HepG2 (cell line): ENCODE results near the gene FAM131C. TPM values are rescaled to one million over a fixed set of nuclear protein-coding genes. Genes with fewer than 3 reads are reported as not detected.

ENCODE experiments used
- ARNTL ChIP-seq: sonication (generic); formaldehyde crosslinking; IDR thresholded peaks from 2 replicates; pipeline ENCODE4 v1.4.0; 2020; ENCODE audit warnings: mild to moderate bottlenecking, missing genetic modification reagents
- CREB1 ChIP-seq, 2 experiments: fragments of 450-650 bp in 1 of 2; IDR thresholded peaks; 2 replicates each; pipeline ENCODE4 v1.6.1; 2016 to 2017; ENCODE audit warnings: control low read depth in 1 of 2, mild to moderate bottlenecking in 1 of 2, missing compliant biosample characterization in 1 of 2, missing genetic modification characterization in 1 of 2
- CREM ChIP-seq, 2 experiments: sonication (generic) in 1 of 2; formaldehyde crosslinking in 1 of 2; IDR thresholded peaks; 2 replicates each; pipeline versions ENCODE4 v1.4.0 to v1.6.1; 2016 to 2020; ENCODE audit warnings: antibody characterized with exemption in 1 of 2, mild to moderate bottlenecking in 1 of 2, missing genetic modification reagents in 1 of 2
- DNMT3B ChIP-seq: conservative IDR thresholded peaks from 2 replicates; pipeline ENCODE4 v1.6.1; 2016; ENCODE audit warnings: missing biosample characterization, control low read depth
- EHMT2 ChIP-seq: fragments of 200-600 bp; sonication (generic); IDR thresholded peaks from 2 replicates; pipeline ENCODE4 v1.7.0; 2017; ENCODE audit warnings: antibody characterized with exemption, low read depth, low read length, borderline replicate concordance
- FOXK1 ChIP-seq: sonication (generic); formaldehyde crosslinking; IDR thresholded peaks from 2 replicates; pipeline ENCODE4 v1.4.0; 2020; ENCODE audit warnings: low read depth, missing genetic modification reagents, borderline replicate concordance
- HIVEP1 ChIP-seq: sonication (generic); formaldehyde crosslinking; IDR thresholded peaks from 2 replicates; pipeline ENCODE4 v1.4.0; 2020; ENCODE audit warnings: mild to moderate bottlenecking, missing genetic modification reagents
- HMG20A ChIP-seq: IDR thresholded peaks from 2 replicates; pipeline ENCODE4 v1.6.1; 2016; ENCODE audit warnings: borderline replicate concordance
- MED13 ChIP-seq: sonication (generic); formaldehyde crosslinking; IDR thresholded peaks from 2 replicates; pipeline ENCODE4 v1.5.0; 2020; ENCODE audit warnings: missing genetic modification reagents
- MTA3 ChIP-seq: sonication (generic); formaldehyde crosslinking; IDR thresholded peaks from 2 replicates; pipeline ENCODE4 v1.4.0; 2020; ENCODE audit warnings: missing genetic modification reagents
- NR0B2 ChIP-seq: sonication (generic); formaldehyde crosslinking; IDR thresholded peaks from 2 replicates; pipeline ENCODE4 v1.4.0; 2020; ENCODE audit warnings: mild to moderate bottlenecking, missing genetic modification reagents
- PATZ1 ChIP-seq: sonication (generic); formaldehyde crosslinking; IDR thresholded peaks from 2 replicates; pipeline ENCODE4 v1.4.0; 2020; ENCODE audit warnings: missing genetic modification reagents
- PRDM10 ChIP-seq: sonication (generic); formaldehyde crosslinking; IDR thresholded peaks from 2 replicates; pipeline ENCODE4 v1.4.0; 2020; ENCODE audit warnings: low read depth, missing genetic modification reagents
- RXRB ChIP-seq: IDR thresholded peaks from 2 replicates; pipeline ENCODE4 v1.6.1; 2016; ENCODE audit warnings: borderline replicate concordance, missing genetic modification reagents, missing compliant biosample characterization
- SALL1 ChIP-seq: sonication (generic); formaldehyde crosslinking; IDR thresholded peaks from 2 replicates; pipeline ENCODE4 v1.8.0; 2022; ENCODE audit warnings: mild to moderate bottlenecking, missing genetic modification reagents
- SKI ChIP-seq: fragments of 450-650 bp; IDR thresholded peaks from one replicate; pipeline ENCODE4 v1.6.1; 2018; ENCODE audit warnings: mild to moderate bottlenecking; ENCODE audit not compliant: partially characterized antibody
- SMARCE1 ChIP-seq: fragments of 450-650 bp; IDR thresholded peaks from 2 replicates; pipeline ENCODE4 v1.6.1; 2017; ENCODE audit warnings: borderline replicate concordance
- XBP1 ChIP-seq: sonication (generic); formaldehyde crosslinking; IDR thresholded peaks from 2 replicates; pipeline ENCODE4 v1.5.0; 2020; ENCODE audit warnings: missing genetic modification reagents
- ZBTB7B ChIP-seq: sonication (generic); formaldehyde crosslinking; IDR thresholded peaks from 2 replicates; pipeline ENCODE4 v1.4.0; 2020; ENCODE audit warnings: missing genetic modification reagents
- ZFY ChIP-seq: sonication (generic); formaldehyde crosslinking; IDR thresholded peaks from 2 replicates; pipeline ENCODE4 v1.4.0; 2020; ENCODE audit warnings: missing genetic modification reagents
- ZNF12 ChIP-seq: sonication (generic); formaldehyde crosslinking; IDR thresholded peaks from 2 replicates; pipeline ENCODE4 v1.5.0; 2020; ENCODE audit warnings: missing genetic modification reagents
- ZNF552 ChIP-seq: sonication (generic); formaldehyde crosslinking; IDR thresholded peaks from 2 replicates; pipeline ENCODE4 v1.9.0; 2022; ENCODE audit warnings: missing genetic modification reagents, mild to moderate bottlenecking, borderline replicate concordance
- ZNF562 ChIP-seq: sonication (generic); formaldehyde crosslinking; IDR thresholded peaks from 2 replicates; pipeline ENCODE4 v1.8.0; 2022; ENCODE audit warnings: missing genetic modification reagents, borderline replicate concordance
- ZNF580 ChIP-seq: IDR thresholded peaks from 2 replicates; pipeline ENCODE4 v1.6.1; 2016; ENCODE audit warnings: low read depth, borderline replicate concordance
- polyA plus RNA-seq, 8 experiments: library from polyadenylated mRNA; depleted of rRNA in 3 of 8; stranded (reverse) in 7 of 8; unstranded in 1 of 8; fragments of >200 nt; fragmentation: Illumina TruSeq in 4 of 8; extraction: Trizol in 4 of 8; gene quantifications; 2 replicates each; pipeline versions ENCODE4 v1.2.1 to v1.2.3, GENCODE V29; 2011 to 2016; ENCODE audit warnings: low read depth in 4 of 8, missing spikeins in 1 of 8, mixed read lengths in 1 of 8; ENCODE audit not compliant: insufficient read depth in 1 of 8
- total RNA-seq, 5 experiments: library from RNA; depleted of rRNA; stranded (reverse); fragments of >200 nt; fragmentation: Illumina TruSeq; extraction: Trizol; gene quantifications; 2 replicates each; pipeline ENCODE4 v1.2.3, GENCODE V29; 2016; ENCODE audit warnings: low read depth in 1 of 5
- TF ChIP-seq, protein P1 (sequence below): sonication (generic); formaldehyde crosslinking; IDR thresholded peaks from 2 replicates; pipeline ENCODE4 v1.4.0; 2020; ENCODE audit warnings: missing genetic modification reagents, low read depth, mild to moderate bottlenecking, borderline replicate concordance

Gene FAM131C
- total and polyA plus RNA-seq, 2 of the 13 experiments (the other 11 are each of a cell fraction or from before 2014, with no cell fraction given): 0.07 TPM; not detected in 1

DNA sequence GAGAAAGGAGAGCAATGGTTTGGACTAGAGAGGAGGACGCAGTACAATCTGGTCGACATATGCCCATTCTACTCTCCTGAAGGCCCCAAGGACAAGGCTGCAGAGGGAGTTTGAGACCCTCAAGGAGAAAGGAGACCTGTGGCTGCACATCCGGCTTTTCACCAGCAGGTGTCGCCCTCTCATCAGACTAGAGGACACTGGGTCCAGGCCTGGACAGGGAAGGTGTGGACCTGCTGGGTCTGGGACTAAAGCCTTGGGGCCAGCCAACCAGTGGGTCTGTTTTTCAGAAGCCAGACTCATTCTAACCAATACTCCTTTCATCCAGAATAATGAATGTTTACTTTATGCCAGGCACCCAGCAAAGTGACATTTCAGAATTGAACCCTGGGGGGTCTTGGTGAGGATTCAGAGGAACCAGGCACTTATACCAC is 64.4 kb downstream of the FAM131C start (continued):
- TF ChIP-seq RXRB (peak; percentile 44; the same call in 1 of the 2 replicates), ZNF552 (no peak), HMG20A (CRISPR knock-in tag) (no peak), SKI (no peak), HIVEP1 (CRISPR knock-in tag) (no peak), PATZ1 (CRISPR knock-in tag) (peak; percentile 40; the same call in 1 of the 2 replicates), MED13 (CRISPR knock-in tag) (no peak), ARNTL (CRISPR knock-in tag) (no peak), MTA3 (CRISPR knock-in tag) (no peak), SMARCE1 (no peak), PRDM10 (CRISPR knock-in tag) (no peak), SALL1 (CRISPR knock-in tag) (peak; percentile 53), ZNF580 (CRISPR knock-in tag) (0 out of 2 replicates have a peak, but pooled peaks have one; percentile 47), ZBTB7B (CRISPR knock-in tag) (0 out of 2 replicates have a peak, but pooled peaks have one; percentile 31), CREB1 (IDR thresholded peaks at IDR 0.05) (no peak), CREB1 (CRISPR knock-in tag; IDR thresholded peaks at IDR 0.05) (no peak), ZNF12 (CRISPR knock-in tag) (no peak), CREM (IDR thresholded peaks at IDR 0.05) (no peak), CREM (CRISPR knock-in tag; IDR thresholded peaks at IDR 0.05) (no peak), NR0B2 (CRISPR knock-in tag) (no peak), ZFY (no peak; the same call in 1 of the 2 replicates), ZNF562 (CRISPR knock-in tag) (no peak), EHMT2 (no peak), FOXK1 (no peak), XBP1 (CRISPR knock-in tag) (no peak), DNMT3B (CRISPR knock-in tag) (no peak)
- TF ChIP-seq, protein P1, sequence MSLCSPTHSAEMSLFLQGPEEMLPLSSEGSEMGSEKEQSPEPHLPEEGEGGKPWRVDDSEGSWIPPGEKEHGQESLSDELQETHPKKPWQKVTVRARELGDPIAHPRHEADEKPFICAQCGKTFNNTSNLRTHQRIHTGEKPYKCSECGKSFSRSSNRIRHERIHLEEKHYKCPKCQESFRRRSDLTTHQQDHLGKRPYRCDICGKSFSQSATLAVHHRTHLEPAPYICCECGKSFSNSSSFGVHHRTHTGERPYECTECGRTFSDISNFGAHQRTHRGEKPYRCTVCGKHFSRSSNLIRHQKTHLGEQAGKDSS (CRISPR knock-in tag): no peak
